Myocyte (in vitro differentiated cells): ENCODE results near the gene PRR5L. TPM values are rescaled to one million over a fixed set of nuclear protein-coding genes. Genes with fewer than 3 reads are reported as not detected.
"Not testable (repeated sequence)": the region's sequence is repeated elsewhere in the genome, so short reads cannot be mapped to it uniquely, and the experiment has no call there.

Experiments used
- DNase-seq: peaks from one replicate; pipeline ENCODE4 v3.0.0-alpha.2; 2012; ENCODE audit warnings: low read depth
- total RNA-seq: library from RNA; depleted of rRNA; stranded (reverse); fragments of >200 nt; gene quantifications from 2 replicates; pipeline ENCODE4 v1.2.3, GENCODE V29; 2014

The PRR5L gene
- total RNA-seq, 1 donor from 2014 or later = 19.8 TPM

- no peak for DNase-seq
These were observed 21.9 kb downstream of the PRR5L start for GRCh38 chr11:36317992-36318391.

GRCh38 chr11:36324956-36325355 is 28.9 kb downstream of the PRR5L start:
- not testable (repeated sequence) for DNase-seq

- DNase-seq = not testable (repeated sequence)
These were observed 29.3 kb downstream of the PRR5L start for GRCh38 chr11:36325403-36325802.

DNA sequence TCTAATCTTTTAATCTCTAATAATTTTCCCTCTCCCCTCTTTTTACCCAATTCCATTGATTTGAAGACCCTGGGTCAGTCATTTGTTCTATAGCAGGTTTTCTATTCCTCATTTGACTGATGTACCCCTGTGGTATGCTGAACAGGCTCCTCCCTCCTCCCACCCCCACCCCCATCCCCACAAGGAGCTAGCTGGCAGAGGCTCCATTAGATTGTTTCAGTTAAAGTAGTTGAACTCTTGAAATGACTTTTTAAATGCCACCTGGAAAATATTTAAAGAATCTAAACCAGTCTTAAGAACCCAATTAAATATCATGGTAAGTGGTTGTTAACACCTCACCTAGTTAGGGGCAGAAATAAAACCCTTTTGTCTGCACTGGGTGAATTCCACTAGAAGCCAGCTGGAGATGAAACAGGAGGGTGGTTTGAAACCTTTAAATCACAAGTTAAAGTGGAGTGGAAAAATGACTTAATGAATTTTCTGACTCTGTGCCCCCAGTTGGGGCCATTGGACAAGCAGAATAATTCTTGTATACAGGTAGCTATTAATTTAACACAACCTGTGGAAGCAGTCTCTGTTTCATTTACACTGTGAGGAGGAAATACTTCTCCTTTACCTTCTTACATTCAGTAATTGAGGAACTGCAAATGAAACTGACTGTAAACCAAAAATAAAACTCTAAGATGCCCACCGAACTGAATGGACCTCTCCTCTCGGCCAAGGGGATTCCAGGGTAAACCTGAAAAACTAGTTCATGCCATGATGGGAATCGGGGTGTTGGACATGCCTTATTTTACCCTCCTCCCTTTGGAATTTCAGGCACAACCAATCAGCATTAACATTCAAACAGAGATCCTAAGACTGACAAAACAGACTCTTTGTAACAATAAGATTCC is 30.7 kb downstream of the PRR5L start:
- DNase-seq = no peak

DNA sequence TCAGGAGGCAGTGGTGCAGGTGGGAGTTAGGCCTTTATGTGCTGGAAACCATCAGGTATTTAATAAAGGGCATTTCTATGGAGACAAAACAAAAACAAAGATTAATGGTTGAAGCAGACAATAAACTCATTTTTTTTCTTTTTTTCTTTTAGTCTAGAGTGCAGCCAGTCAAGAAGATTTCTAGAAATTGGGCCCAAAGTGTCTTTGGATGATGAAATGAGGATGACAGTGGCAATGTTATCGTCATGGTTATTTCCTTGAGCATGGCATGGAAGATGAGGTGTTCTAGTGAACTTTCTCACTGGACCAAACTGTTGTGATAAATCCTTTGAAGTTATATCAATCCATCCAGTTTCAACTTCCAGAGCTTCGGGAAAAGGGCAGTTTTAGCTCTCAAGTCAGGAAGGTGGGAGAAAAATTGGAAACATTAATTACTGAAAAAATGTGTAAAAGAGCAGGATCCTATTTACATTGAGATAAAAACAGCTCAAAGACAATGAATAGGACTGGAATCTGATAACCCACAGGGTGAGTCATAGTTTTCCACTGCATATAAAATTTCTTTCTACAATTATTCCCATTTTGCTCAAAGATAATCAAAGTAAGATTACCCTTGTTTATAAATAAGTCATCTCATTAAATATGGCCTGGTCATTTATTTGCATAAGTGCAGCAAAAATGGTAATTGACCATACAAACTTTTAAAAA is 33.0 kb downstream of the PRR5L start:
- no peak for DNase-seq

GRCh38 chr11:36330411-36330810 is 34.3 kb downstream of the PRR5L start:
- DNase-seq = no peak

DNA sequence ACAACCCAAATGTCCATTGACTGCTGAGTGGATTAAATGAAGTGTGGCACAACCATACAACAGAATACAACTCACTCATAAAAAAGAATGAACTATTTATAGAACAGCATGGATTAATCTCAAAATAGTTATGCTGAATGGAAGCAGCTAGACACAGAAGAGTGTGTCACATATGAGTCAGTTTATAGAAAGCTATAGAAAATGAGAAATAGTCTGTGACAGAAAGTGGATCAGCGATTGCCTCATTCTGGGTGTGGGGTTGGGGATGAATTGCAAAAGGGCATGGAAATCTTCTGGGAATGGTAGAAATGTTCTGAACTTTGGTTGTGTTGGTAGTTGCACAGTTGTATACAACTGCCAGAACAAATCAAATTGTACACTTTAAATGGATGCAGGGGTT is 37.4 kb downstream of the PRR5L start:
- DNase-seq = no peak

GRCh38 chr11:36333897-36334296 is 37.8 kb downstream of the PRR5L start:
- no peak for DNase-seq

- DNase-seq = no peak
These were observed 43.8 kb downstream of the PRR5L start for GRCh38 chr11:36339888-36340287.

DNA sequence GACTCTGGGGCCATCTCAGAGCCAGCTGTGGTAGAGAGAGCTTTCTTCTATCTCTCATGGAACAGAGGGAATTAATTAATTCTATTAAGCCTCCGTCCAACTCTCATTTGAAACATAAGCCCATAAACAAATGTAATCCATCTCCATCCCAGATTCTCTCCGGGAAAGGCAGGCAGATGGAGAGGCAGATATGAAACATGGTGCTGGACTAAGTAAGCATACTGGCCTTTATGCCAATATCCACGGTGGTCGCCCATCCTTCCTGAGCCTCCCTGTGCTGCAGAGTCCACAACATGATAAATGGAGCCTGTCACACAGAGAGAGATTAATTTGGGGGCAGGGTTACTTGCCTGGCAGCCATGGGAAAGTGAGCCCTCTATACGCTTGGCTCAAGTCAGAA is 44.8 kb downstream of the PRR5L start:
- DNase-seq = no peak

GRCh38 chr11:36341915-36342314 is 45.8 kb downstream of the PRR5L start:
- no peak for DNase-seq

- DNase-seq = no peak
These were observed 46.2 kb downstream of the PRR5L start for GRCh38 chr11:36342327-36342726.

DNA sequence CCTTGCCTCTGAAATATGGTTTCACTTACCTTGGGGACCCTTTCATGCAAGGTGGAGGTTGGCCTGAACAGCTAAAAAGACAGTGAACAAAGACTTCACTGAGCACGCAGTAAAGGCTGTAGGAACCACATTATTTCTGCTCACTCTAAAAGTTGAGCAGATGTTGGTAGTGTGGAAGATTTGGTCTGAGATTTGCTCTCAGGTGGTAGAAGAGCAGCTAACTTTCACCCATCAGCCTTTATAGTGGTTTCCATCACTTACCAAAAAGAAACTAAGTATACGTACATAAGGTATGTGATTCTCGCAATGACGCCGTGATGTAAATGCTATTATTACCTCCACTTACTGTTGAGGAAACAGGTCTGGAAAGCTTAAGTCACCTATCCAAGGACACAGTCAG is 47.3 kb downstream of the PRR5L start:
- no peak for DNase-seq

- no peak for DNase-seq
These were observed 49.0 kb downstream of the PRR5L start for GRCh38 chr11:36345084-36345511.

DNA sequence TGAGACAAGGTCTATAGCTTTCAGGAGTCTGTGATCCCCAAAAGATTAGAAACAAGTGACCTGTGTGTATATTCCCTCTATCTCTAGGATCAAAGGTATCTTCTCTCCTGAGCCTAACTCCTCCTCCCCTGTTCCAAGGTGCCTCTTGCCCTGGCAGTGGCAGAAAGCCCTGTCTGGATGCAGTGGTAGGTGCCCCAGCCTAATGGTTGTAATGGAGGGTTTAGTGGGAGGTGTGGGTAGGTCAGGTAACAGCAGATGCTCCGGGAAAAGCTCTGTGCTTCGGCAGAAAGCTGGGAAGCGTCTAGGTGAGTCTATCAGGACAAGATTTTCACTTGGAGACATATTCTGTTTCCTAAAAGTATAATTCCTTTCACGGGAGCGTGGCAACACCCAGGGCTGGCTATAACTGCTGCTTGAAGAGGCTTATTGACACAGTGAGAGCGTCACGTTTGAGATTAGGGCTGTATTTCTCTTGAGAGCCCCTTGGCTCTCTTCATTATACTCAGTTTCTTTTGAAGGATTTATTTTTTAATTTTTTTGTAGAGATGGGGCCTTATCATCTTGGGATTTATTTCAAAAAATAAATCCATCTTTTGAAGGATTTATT is 49.5 kb downstream of the PRR5L start:
- no peak for DNase-seq

GRCh38 chr11:36346562-36347383 is 50.7 kb downstream of the PRR5L start:
- DNase-seq = no peak

DNA sequence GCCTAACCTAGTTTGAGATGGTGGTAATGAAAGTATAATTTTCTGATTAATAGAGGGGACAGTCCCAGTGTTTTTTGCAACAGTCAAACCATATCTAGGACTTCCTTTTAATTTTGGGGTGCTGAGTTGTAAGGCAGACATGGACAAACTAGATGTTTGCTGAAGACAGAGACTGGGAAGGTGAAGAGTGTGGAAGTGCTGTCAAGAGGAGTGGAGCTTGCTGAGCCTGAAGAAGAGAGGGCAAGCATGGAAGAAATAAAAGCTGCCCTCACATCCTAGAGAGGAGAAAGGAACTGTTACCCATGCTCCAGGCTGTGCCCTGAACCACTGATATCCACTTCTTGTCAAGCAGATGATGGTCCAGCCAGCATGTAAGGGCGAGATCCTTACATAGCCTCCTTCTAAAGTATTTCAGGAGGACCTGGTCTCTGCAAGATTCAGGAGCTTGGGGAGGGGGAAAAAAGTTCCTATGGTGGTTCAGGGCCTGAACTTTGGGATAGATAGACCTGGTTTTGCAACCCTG is 51.4 kb downstream of the PRR5L start:
- no peak for DNase-seq

- no peak for DNase-seq
These were observed 53.5 kb downstream of the PRR5L start for GRCh38 chr11:36349351-36350136.

GRCh38 chr11:36350137-36350513 is 54.0 kb downstream of the PRR5L start:
- no peak for DNase-seq

DNA sequence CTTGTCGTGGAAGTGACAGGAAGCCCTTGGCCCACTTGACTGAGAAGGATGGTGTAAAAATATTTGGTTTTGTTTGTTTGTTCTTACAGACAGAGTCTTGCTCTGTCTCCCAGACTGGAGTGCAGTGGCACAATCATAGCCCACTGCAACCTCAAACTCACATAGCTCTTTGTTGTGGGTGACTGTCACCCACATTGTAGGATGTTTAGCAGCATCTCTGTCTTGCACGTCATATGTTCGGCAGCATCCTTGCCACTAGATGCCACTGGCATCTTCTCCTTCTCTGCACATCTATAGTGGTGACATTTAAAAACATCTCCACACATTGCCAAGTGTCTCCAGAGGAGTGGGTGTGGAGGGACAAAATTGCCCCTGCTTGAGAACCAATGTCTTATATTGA is 56.8 kb downstream of the PRR5L start:
- no peak for DNase-seq
